ENCODE data around the gene SEMA3F.

SEMA3F gene

DNA sequence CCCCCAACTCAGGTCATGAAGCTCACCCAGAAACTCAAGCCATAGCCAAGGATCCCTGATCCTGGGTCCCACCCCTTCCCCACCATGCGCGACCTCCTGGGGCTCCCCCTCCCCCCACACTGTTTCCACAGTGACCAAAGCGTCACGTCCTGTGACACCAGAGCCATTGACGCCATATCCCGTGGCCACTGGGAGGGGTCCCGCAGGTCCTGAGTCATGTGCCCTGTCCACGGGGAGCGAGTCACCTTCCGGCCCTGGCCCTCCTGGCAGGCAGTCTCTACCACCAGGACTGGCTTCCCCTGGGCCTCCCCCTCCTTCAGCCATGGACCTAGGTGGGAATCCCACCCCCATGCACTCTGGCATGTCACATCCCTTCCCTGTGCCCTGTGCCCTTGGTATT lies 15.6 kb downstream of the SEMA3F start:
- ATAC-seq (replicated peaks; ENCODE audit: extremely low read depth, poor library complexity, severe bottlenecking) (no peak), DNase-seq (ENCODE audit: low spot score in 2 of 2) (no peak)
- H3K9me3 Mint-ChIP-seq, result no peaks in the 10 kb centered on the region
- H3K4me3 Mint-ChIP-seq, result no peak overlapping the region
- H3K36me3 Mint-ChIP-seq (ENCODE audit: insufficient read depth), result no peaks in the 10 kb centered on the region
- H3K27me3 Mint-ChIP-seq, result peaks cover 21% of the 10 kb centered on the region
- peaks cover 5% of the 10 kb centered on the region for H3K4me1 Mint-ChIP-seq
- H3K27ac Mint-ChIP-seq (ENCODE audit: low read depth), result no peak overlapping the region

DNA sequence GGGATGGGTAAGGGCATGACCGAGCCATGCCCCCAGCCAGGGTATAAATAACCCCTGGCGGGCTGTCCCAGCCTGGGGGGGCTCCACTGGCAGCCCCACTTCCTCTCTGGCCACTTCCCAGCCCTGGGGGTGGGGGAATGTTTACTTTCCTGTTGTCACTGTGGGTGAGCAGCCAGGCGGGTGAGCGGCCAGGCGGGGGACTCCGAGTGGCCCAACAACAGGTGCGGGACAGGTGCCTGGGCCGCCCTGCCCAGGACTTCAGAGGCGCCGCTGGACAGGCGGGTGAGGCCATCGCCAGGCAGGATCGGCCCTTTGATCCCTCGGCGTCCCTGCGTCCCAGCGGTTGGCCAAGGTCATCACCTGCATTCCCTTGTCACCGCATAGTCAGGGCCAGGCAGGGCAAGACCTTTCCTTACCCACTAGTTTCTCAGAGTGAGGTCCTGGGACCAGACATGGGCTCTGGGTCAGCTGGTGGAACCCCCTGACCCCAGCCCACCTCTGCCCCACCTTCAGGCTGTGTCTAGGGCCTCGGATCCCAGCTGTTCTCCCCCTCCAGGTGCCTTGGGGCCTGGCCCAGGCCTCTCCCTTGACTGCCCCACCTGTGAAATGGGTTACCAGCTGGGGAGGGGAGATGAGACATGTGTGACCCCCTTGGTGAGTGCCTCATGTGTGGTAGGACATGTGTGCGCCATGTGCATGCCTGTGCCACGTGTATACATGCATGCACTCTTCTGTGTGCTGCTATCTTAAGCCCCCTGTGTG lies 16.6 kb downstream of the SEMA3F start:
- Mint-ChIP-seq H3K27me3 (peaks cover 21% of the 10 kb centered on the region), H3K4me1 (peaks cover 5% of the 10 kb centered on the region), H3K4me3 (no peak overlapping the region), H3K9me3 (no peaks in the 10 kb centered on the region), H3K36me3 (ENCODE audit: insufficient read depth) (no peaks in the 10 kb centered on the region), H3K27ac (ENCODE audit: low read depth) (no peak overlapping the region)
- no peak for DNase-seq (ENCODE audit: low spot score in 2 of 2)
- ATAC-seq (replicated peaks; ENCODE audit: extremely low read depth, poor library complexity, severe bottlenecking), result no peak

DNA sequence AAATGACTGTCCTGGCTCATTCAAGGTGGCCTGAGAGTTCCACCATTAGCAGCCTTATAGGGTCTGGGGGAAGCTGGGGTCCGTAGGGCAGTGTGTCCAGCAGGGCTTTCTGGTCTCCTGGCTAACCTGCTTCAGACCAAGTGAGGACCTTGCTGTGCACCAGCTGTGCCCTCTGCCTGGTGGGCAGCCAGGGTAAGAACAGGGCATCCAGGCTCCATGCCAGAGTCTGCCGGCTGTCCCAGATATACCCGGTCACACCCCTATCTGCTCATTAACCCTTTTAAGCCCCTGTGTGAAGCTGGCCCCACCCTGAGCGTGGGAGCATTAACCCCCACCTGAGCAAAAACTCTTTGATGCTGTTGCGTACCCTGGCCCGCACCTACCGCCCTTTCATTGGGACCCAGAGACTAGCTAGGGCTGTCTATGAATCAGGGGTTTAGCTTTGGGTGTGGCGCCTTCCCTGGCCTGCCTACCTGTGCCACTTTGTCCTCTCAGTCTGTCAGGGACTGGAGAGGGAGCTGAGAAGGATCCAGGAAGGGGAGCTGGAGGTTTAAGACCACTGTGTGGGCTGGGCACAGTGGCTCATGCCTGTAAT lies 17.6 kb downstream of the SEMA3F start:
- H3K27me3 Mint-ChIP-seq, result peaks cover 18% of the 10 kb centered on the region
- ATAC-seq (replicated peaks; ENCODE audit: extremely low read depth, poor library complexity, severe bottlenecking), result no peak
- no peaks in the 10 kb centered on the region for H3K36me3 Mint-ChIP-seq (ENCODE audit: insufficient read depth)
- H3K27ac Mint-ChIP-seq (ENCODE audit: low read depth), result no peak overlapping the region
- peaks cover 5% of the 10 kb centered on the region for H3K4me1 Mint-ChIP-seq
- DNase-seq (ENCODE audit: low spot score in 2 of 2), result no peak
- H3K4me3 Mint-ChIP-seq, result no peak overlapping the region
- H3K9me3 Mint-ChIP-seq, result no peaks in the 10 kb centered on the region

DNA sequence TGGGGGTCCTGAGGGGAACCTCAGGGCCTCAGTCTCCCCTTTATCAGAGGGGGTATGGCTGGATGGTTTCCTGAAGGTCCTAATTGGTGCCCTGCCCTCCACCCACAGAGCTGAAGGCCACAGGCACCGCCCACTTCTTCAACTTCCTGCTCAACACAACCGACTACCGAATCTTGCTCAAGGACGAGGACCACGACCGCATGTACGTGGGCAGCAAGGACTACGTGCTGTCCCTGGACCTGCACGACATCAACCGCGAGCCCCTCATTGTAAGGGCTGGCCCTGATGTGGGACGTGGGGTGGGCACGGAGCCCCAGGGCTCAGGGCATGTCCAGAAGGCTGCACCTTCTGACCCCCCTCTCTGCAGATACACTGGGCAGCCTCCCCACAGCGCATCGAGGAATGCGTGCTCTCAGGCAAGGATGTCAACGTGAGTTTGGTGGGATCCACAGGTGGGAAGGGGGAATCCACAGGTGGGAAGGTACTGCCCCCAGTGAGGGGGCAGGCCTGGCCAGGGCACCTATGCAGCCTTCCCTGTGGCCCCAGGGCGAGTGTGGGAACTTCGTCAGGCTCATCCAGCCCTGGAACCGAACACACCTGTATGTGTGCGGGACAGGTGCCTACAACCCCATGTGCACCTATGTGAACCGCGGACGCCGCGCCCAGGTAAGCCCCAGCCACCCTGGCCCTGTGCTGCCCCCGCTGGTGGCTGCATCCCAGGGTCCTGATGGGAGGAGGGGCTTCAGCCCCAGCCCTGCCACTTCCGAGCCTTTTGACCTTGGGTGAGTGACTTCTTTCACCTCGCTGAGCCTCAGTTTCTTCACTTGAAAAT lies 18.8 kb downstream of the SEMA3F start:
- H3K36me3 Mint-ChIP-seq (ENCODE audit: insufficient read depth), result no peaks in the 10 kb centered on the region
- H3K4me3 Mint-ChIP-seq, result no peak overlapping the region
- DNase-seq (ENCODE audit: low spot score in 2 of 2) (no peak), ATAC-seq (replicated peaks; ENCODE audit: extremely low read depth, poor library complexity, severe bottlenecking) (no peak)
- no peak overlapping the region for H3K27ac Mint-ChIP-seq (ENCODE audit: low read depth)
- peaks cover 5% of the 10 kb centered on the region for H3K4me1 Mint-ChIP-seq
- peaks cover 11% of the 10 kb centered on the region for H3K27me3 Mint-ChIP-seq
- no peaks in the 10 kb centered on the region for H3K9me3 Mint-ChIP-seq

DNA sequence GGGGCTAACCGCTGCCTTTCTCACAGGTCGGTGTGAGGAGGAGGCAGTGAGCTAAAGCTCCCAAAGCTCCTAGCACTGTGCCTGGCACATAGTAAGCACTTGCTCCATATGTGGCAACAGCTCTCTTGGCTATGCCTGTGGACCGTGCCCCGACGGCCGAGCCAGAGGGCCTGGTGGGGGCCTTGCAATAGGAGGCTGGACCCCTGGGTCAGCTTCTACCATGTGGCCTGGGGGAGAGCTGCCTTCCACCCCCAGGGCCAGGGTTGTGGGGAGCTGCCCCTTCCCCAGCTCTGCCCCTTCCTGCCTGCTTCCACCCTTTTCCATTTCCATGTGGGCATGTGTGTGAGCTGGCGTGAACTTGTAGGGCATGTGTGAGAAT lies 19.4 kb downstream of the SEMA3F start:
- peaks cover 5% of the 10 kb centered on the region for H3K4me1 Mint-ChIP-seq
- H3K27ac Mint-ChIP-seq (ENCODE audit: low read depth), result no peak overlapping the region
- DNase-seq (ENCODE audit: low spot score in 2 of 2), result no peak
- H3K36me3 Mint-ChIP-seq (ENCODE audit: insufficient read depth), result no peaks in the 10 kb centered on the region
- H3K4me3 Mint-ChIP-seq, result no peak overlapping the region
- H3K9me3 Mint-ChIP-seq, result no peaks in the 10 kb centered on the region
- H3K27me3 Mint-ChIP-seq, result peaks cover 11% of the 10 kb centered on the region
- no peak for ATAC-seq (replicated peaks; ENCODE audit: extremely low read depth, poor library complexity, severe bottlenecking)

DNA sequence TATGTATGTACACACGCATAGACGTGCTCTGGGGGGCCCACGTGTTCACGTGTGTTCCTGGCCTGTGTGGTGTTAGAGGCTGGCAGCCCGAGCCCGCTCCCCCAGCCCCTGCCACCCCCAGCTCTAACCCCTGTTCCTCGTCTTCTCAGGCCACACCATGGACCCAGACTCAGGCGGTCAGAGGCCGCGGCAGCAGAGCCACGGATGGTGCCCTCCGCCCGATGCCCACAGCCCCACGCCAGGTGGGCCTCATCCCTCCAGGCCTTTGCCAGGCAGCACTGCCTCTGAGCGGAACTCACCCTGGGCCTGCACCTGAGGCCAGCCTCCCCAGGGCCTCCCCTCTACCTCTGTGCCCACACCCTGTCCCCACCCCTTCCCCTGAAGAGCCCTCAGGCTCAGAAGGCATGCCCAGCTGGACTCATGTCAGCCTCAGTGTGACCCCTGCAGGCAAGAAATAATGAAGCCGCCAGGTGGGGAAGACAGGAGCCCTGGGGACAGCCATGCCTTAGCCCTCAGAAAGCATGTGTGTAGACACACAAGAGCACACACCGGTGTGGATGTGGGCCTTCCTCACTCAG lies 19.9 kb downstream of the SEMA3F start:
- Mint-ChIP-seq H3K27me3 (peaks cover 6% of the 10 kb centered on the region), H3K4me1 (peaks cover 5% of the 10 kb centered on the region), H3K9me3 (no peaks in the 10 kb centered on the region), H3K36me3 (ENCODE audit: insufficient read depth) (peaks cover 1% of the 10 kb centered on the region), H3K4me3 (no peak overlapping the region), H3K27ac (ENCODE audit: low read depth) (no peak overlapping the region)
- DNase-seq (ENCODE audit: low spot score in 2 of 2) (no peak), ATAC-seq (replicated peaks; ENCODE audit: extremely low read depth, poor library complexity, severe bottlenecking) (no peak)

DNA sequence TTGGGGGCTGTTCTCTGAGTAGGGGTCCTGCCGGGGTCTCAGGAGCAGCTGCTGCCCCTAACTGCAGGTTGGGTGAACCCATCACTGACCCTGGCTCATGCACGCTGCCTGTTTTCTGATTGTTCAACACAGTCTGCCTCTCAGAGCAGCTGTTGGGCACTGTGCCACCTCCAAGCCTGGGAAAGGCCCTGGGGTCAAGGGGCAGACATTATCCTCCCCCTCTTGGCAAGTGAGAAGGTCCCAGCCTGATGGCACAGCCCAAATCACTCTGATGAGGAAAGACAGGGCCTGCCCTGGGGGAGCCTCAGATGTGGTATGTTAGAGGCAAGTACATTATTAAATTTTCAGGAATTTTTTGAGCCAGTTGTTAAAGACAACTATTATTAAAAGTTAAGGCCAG lies 22.2 kb downstream of the SEMA3F start:
- peaks cover 2% of the 10 kb centered on the region for H3K36me3 Mint-ChIP-seq (ENCODE audit: insufficient read depth)
- H3K27ac Mint-ChIP-seq (ENCODE audit: low read depth), result no peak overlapping the region
- DNase-seq (ENCODE audit: low spot score in 2 of 2) (no peak), ATAC-seq (replicated peaks; ENCODE audit: extremely low read depth, poor library complexity, severe bottlenecking) (no peak)
- H3K4me1 Mint-ChIP-seq, result peaks cover 5% of the 10 kb centered on the region
- H3K4me3 Mint-ChIP-seq, result no peak overlapping the region
- H3K9me3 Mint-ChIP-seq, result no peaks in the 10 kb centered on the region
- no peaks in the 10 kb centered on the region for H3K27me3 Mint-ChIP-seq

DNA sequence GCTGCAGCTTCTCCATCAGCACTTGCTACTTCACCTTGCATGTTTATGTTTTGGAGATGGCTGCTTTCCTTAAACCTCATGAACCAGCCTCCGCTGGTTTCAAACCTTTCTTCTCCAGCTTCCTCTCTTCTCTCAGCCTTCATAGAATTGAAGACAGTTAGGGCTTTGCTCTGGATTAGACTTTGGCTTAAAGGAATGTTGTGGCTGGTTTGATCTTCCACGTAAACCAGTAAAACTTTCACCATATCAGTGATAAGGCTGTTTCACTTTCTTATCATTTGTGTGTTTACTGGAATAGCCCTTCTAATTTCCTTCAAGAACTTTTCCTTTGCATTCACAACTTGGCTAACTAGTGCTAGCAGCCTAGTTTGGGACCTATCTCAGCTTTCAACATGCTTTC lies 24.6 kb downstream of the SEMA3F start:
- H3K4me1 Mint-ChIP-seq, result no peaks in the 10 kb centered on the region
- no peak overlapping the region for H3K27ac Mint-ChIP-seq (ENCODE audit: low read depth)
- H3K9me3 Mint-ChIP-seq, result no peaks in the 10 kb centered on the region
- DNase-seq (ENCODE audit: low spot score in 2 of 2), result no peak
- H3K36me3 Mint-ChIP-seq (ENCODE audit: insufficient read depth), result peaks cover 2% of the 10 kb centered on the region
- no peak overlapping the region for H3K4me3 Mint-ChIP-seq
- no peak for ATAC-seq (replicated peaks; ENCODE audit: extremely low read depth, poor library complexity, severe bottlenecking)
- H3K27me3 Mint-ChIP-seq, result peaks cover 12% of the 10 kb centered on the region

DNA sequence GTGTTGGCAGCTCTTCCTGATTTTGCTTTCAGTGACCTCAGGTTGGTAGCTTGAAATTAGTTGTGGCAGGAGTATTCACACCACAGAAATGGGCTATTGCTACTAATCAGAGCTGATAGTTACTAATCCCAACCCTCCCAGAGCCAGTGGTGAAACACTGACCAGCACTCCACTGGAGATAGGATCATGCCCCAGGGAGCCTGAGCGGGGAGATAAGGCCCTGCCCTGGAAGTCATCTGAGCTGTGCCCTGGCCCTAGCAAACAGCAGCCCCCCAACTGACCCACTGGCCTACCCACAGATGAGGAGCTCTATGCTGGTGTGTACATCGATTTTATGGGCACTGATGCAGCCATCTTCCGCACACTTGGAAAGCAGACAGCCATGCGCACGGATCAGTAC lies 26.9 kb downstream of the SEMA3F start:
- Mint-ChIP-seq H3K27ac (ENCODE audit: low read depth) (no peak overlapping the region), H3K36me3 (ENCODE audit: insufficient read depth) (peaks cover 2% of the 10 kb centered on the region), H3K27me3 (peaks cover 12% of the 10 kb centered on the region), H3K9me3 (no peaks in the 10 kb centered on the region), H3K4me1 (no peaks in the 10 kb centered on the region), H3K4me3 (no peak overlapping the region)
- ATAC-seq (replicated peaks; ENCODE audit: extremely low read depth, poor library complexity, severe bottlenecking) (no peak), DNase-seq (ENCODE audit: low spot score in 2 of 2) (no peak)

DNA sequence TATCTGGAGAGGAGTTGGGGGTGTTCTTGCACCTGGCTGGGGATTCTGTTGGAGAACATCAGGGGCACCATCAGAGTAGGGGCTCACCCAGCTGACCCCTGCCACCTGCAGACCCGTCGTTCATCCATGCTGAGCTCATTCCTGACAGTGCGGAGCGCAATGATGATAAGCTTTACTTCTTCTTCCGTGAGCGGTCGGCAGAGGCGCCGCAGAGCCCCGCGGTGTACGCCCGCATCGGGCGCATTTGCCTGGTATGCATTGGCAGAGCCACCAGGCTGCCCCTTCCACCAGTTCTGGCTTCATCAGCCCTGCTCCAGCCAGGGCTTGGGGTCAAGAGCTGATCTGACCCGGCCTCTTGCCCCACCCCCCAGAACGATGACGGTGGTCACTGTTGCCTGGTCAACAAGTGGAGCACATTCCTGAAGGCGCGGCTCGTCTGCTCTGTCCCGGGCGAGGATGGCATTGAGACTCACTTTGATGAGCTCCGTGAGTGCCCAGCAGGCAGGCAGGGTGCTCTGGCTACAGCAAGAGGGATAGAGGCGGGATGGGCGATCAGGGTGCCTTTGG lies 27.5 kb downstream of the SEMA3F start:
- Mint-ChIP-seq H3K4me3 (no peak overlapping the region), H3K9me3 (no peaks in the 10 kb centered on the region), H3K27ac (ENCODE audit: low read depth) (no peak overlapping the region), H3K27me3 (peaks cover 12% of the 10 kb centered on the region), H3K36me3 (ENCODE audit: insufficient read depth) (peaks cover 2% of the 10 kb centered on the region), H3K4me1 (no peaks in the 10 kb centered on the region)
- DNase-seq (ENCODE audit: low spot score in 2 of 2) (no peak), ATAC-seq (replicated peaks; ENCODE audit: extremely low read depth, poor library complexity, severe bottlenecking) (no peak)

DNA sequence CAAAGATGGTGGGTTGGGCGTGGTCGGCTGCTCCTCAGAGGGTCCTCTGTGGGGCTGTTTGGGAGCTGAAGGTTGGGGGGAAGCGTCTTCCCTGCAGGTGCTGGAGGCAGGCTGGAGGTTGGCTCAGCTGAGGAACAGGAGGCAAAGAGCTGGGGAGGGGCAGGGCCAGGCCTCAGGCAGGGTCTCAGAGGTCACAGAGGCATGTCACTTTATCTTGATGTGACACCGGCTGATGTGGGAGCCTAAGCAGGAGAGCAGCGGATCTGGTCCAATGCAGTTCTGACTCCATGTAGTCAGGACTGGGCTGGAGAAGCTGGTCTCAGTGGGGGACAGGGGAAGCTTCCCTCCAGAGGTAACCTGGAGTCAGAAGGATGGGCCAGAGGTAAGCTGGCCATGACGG lies 28.6 kb downstream of the SEMA3F start:
- Mint-ChIP-seq H3K27me3 (peaks cover 12% of the 10 kb centered on the region), H3K36me3 (ENCODE audit: insufficient read depth) (peaks cover 2% of the 10 kb centered on the region), H3K9me3 (no peaks in the 10 kb centered on the region), H3K4me1 (no peaks in the 10 kb centered on the region), H3K27ac (ENCODE audit: low read depth) (no peak overlapping the region), H3K4me3 (no peak overlapping the region)
- ATAC-seq (replicated peaks; ENCODE audit: extremely low read depth, poor library complexity, severe bottlenecking), result no peak
- no peak for DNase-seq (ENCODE audit: low spot score in 2 of 2)

DNA sequence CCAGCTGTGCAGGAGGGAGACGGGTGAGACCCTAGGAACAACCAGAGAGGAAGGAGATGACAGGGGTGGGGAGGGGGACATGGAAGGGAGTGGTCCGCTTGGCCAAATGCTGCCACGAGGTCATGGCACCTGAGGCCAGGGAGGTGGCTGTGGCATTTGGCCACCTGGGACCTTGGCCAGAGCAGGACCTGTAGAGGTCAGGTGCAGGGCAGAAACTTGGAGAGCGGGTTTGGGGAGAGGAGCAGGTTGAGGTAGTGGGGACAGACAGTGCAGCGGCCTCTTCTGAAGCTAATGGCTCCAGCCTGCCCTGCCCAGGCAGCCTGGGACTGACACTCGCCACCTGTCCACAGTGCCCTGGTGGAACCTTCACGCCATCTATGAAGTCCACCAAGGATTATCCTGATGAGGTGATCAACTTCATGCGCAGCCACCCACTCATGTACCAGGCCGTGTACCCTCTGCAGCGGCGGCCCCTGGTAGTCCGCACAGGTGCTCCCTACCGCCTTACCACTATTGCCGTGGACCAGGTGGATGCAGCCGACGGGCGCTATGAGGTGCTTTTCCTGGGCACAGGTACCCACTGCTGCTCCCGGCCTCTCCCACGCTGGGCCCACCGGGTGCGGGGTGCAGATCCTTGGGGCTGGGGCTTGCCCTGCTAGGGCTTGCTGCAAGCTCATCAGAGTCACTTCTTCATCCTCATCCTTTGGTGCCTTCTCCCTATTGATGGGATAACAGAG lies 29.3 kb downstream of the SEMA3F start:
- peaks cover 2% of the 10 kb centered on the region for H3K36me3 Mint-ChIP-seq (ENCODE audit: insufficient read depth)
- H3K4me3 Mint-ChIP-seq, result no peak overlapping the region
- no peaks in the 10 kb centered on the region for H3K9me3 Mint-ChIP-seq
- no peak for DNase-seq (ENCODE audit: low spot score in 2 of 2)
- H3K27me3 Mint-ChIP-seq, result peaks cover 12% of the 10 kb centered on the region
- H3K27ac Mint-ChIP-seq (ENCODE audit: low read depth), result no peak overlapping the region
- no peak for ATAC-seq (replicated peaks; ENCODE audit: extremely low read depth, poor library complexity, severe bottlenecking)
- no peaks in the 10 kb centered on the region for H3K4me1 Mint-ChIP-seq
